ENCODE measurements around the gene HES1. TPM values are rescaled to one million over a fixed set of nuclear protein-coding genes. Genes with fewer than 3 reads are reported as not detected.
A peak's percentile ranks its signal among the peaks of the same experiment; 100 is the strongest.

HES1 gene
- total and polyA plus RNA-seq, 9 of the 15 experiments (the other 6 are each of a cell fraction or from before 2014, with no cell fraction given): 3.4 to 37.0 (median 19.3) TPM

- TF ChIP-seq PBX2 (CRISPR knock-in tag; IDR thresholded peaks at IDR 0.05; ENCODE audit: low read depth) (no peak), PBX2 (tag; conservative IDR thresholded peaks at IDR 0.05; ENCODE audit: low read depth) (peak; percentile 66; the same call in 1 of the 2 replicates), ZBTB2 (IDR thresholded peaks at IDR 0.05) (no peak), EHMT2 (IDR thresholded peaks at IDR 0.05) (0 out of 2 replicates have a peak, but pooled peaks have one; percentile 9), ZNF175 (CRISPR knock-in tag; IDR thresholded peaks at IDR 0.05; ENCODE audit: low read depth) (0 out of 2 replicates have a peak, but pooled peaks have one; percentile 50)
These were observed 30.9 kb downstream of the HES1 start (continued) for GRCh38 chr3:194166682-194167479.
